Ectodermal cell (in vitro differentiated cells): ENCODE data around the gene LCOR.

Source experiments
- H3K27ac ChIP-seq: 2 replicates; pipeline ENCODE4 v1.7.0; 2013; ENCODE audit warnings: mild to moderate bottlenecking, low read depth, low read length; ENCODE audit not compliant: insufficient read depth, poor library complexity, severe bottlenecking
- H3K27me3 ChIP-seq: 2 replicates; pipeline ENCODE4 v1.7.0; 2013; ENCODE audit warnings: mild to moderate bottlenecking, low read length; ENCODE audit not compliant: insufficient read depth, control insufficient read depth, poor library complexity, severe bottlenecking
- H3K36me3 ChIP-seq: one replicate; pipeline ENCODE4 v1.7.0; 2013; ENCODE audit warnings: low read length; ENCODE audit not compliant: control insufficient read depth, insufficient read depth
- H3K4me1 ChIP-seq: one replicate; pipeline ENCODE4 v1.7.0; 2013; ENCODE audit warnings: low read length; ENCODE audit not compliant: control insufficient read depth, insufficient read depth
- H3K4me3 ChIP-seq: 2 replicates; pipeline ENCODE4 v1.7.0; 2013; ENCODE audit warnings: low read depth, low read length, control low read depth; ENCODE audit not compliant: insufficient read depth
- H3K9me3 ChIP-seq: 2 replicates; pipeline ENCODE4 v1.7.0; 2013; ENCODE audit warnings: mild to moderate bottlenecking, low read length, moderate library complexity; ENCODE audit not compliant: control insufficient read depth
- WGBS, 2 experiments: methylation state at CpG; one replicate each; pipeline ENCODE4 v1.1.7; 2013; ENCODE audit warnings: missing lambda C conversion rate in 2 of 2; 5-methylcytosine and 5-hydroxymethylcytosine counted together

LCOR gene

DNA sequence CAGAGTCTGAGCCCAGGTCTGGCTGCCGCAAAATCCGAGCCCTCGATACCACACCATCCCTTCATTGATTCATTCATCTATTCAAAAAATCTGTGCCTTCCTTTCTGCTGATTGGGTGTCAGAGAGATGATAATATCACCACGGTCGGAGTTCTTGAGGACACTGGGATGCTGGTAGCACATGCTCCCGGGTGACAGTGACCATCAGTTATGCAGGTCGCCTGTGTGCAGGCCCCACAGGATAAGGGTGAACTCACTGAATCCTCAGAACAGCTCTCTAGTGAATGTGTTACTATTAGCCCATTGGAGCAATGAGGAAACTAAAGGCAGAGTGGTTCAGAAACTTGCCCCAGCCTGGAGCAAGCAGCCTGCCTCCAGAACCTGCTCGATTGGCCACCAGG lies 208.6 kb downstream of the LCOR start:
- WGBS, 2 experiments: 95 to 99% methylated on average over 8 of the region's 8 CpGs
- Histone ChIP-seq H3K27me3 (peaks cover 3% of the 10 kb centered on the region), H3K4me1 (peaks cover 7% of the 10 kb centered on the region), H3K9me3 (no peaks in the 10 kb centered on the region), H3K4me3 (no peak overlapping the region), H3K27ac (no peak overlapping the region), H3K36me3 (no peaks in the 10 kb centered on the region)

DNA sequence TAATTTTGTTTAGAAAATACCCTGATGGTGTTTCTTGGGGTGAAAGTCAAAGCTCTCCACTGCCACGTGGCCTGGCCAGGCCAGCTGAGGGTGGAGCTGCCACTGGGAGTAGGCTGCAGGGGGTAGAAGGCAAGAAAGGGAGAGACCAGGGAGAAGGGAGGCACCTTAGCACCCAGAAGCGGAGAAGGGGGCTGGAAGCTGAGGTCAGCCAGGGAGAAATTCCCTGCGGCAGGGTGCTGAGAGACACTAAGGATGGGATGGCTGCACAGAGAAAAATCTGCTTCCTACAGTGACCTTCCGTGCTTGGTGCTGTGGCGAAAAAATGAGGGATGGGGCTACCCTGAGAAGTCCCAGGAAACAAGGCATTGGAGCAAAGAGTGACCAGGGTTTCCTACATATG lies 210.0 kb downstream of the LCOR start:
- Histone ChIP-seq H3K9me3 (no peaks in the 10 kb centered on the region), H3K27ac (no peak overlapping the region), H3K4me3 (no peak overlapping the region), H3K4me1 (peaks cover 7% of the 10 kb centered on the region), H3K36me3 (no peaks in the 10 kb centered on the region), H3K27me3 (peaks cover 3% of the 10 kb centered on the region)
- WGBS, 2 experiments: 89 to 90% methylated on average over 5 of the region's 5 CpGs

DNA sequence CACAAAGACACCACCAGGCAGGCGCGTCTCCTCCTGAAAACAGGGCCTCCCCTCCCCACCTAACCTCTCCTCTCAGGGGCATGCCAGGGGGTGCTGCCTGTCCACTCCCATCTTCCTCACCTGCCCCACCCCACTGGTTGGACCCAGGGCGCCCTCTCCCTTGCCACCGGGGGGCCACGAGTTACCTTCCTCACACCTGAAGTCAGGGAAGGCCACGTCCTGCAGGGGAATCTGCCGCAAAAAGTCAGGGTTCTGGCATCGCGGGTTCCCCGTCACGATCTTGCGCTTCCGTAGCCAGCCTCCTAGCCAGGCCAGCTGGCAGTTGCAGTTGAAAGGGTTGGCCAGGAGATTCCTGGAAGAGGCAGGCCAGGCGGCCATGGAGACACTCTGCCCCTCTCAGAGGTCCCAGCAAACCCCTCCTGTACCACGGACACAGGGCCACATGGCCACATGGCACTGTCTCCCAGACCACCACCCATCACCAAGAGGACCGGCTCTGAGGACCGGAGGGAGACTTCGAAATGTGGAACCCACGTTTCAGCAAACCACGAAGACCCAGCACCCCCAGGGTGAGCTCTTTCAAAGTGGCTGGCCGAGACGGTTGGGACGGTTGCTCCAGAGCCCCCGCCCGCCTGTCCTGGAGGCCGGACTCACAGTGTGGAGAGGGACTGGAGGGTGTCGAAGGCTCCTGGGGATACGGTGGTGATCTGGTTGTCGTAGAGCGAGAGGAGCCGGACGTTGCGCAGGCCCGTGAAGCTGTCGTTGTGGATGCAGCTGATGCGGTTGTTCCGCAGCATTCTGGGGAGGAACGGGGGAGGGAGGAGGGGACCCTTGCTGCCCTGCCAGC lies 210.8 kb downstream of the LCOR start:
- no peak overlapping the region for H3K4me3 ChIP-seq
- no peaks in the 10 kb centered on the region for H3K36me3 ChIP-seq
- H3K4me1 ChIP-seq: peaks cover under 1% of the 10 kb centered on the region
- no peaks in the 10 kb centered on the region for H3K9me3 ChIP-seq
- H3K27ac ChIP-seq: no peak overlapping the region
- peaks cover 1% of the 10 kb centered on the region for H3K27me3 ChIP-seq
- WGBS, 2 experiments: 94% methylated on average over 38 of the region's 38 CpGs

DNA sequence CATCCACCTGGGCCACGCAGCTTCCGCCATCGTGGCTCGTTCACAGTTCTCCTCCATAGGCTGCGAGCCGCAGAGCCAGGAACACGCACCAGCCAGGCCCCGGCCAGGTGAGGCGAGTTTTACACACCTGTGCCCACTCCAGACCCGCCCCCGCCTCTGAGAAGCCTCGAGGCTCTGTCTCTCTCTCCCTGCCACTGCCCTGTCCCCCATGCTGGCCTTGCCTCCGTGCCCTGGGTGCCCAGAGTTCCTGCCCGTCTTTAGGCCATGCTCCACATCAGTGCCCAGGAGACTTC lies 211.4 kb downstream of the LCOR start:
- Histone ChIP-seq H3K27me3 (no peaks in the 10 kb centered on the region), H3K36me3 (no peaks in the 10 kb centered on the region)
- 94 to 95% methylated on average over 14 of the region's 14 CpGs for WGBS, 2 experiments

More for the DNA sequence above, 211.4 kb downstream of the LCOR start:
- no peak overlapping the region for H3K27ac ChIP-seq
- no peaks in the 10 kb centered on the region for H3K9me3 ChIP-seq
- no peak overlapping the region for H3K4me3 ChIP-seq
- no peaks in the 10 kb centered on the region for H3K4me1 ChIP-seq
